SIG-M5 treated with dmso at 0.1 percent for 504 hours (cell line): ENCODE measurements around the gene LIMK1.

Experiments
- DNase-seq: peaks from one replicate; lab custom pipeline; 2025; ENCODE audit not compliant: unreplicated experiment; lab: John Stamatoyannopoulos, UW

The LIMK1 gene

DNA sequence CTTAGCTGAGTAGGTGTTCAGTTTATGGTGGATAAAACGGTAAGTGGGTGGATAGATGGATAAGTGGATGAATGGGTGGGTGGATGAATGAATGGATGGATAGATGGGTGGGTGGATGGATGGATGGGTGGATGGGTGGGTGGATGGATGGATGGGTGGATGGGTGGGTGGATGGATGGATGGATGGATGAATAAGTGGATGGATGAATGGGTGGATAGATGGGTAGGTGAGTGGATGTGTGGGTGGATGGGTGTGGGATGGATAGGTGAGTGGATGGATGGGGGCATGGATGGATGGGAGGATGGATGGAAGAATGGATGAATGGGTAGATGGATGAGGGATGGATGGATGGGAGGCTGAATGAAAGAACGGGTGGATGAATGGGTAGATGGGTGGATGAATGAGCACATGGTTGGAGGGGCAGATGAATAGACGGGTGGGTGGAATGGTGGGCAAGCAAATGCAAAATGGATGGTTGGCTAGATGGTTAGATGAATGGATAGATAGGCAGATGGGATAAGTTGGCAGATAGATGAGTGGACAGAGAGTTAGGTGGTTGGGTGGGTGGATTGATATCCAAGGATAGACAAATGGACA lies 29.9 kb upstream of the LIMK1 start:
- DNase-seq, result no peak

DNA sequence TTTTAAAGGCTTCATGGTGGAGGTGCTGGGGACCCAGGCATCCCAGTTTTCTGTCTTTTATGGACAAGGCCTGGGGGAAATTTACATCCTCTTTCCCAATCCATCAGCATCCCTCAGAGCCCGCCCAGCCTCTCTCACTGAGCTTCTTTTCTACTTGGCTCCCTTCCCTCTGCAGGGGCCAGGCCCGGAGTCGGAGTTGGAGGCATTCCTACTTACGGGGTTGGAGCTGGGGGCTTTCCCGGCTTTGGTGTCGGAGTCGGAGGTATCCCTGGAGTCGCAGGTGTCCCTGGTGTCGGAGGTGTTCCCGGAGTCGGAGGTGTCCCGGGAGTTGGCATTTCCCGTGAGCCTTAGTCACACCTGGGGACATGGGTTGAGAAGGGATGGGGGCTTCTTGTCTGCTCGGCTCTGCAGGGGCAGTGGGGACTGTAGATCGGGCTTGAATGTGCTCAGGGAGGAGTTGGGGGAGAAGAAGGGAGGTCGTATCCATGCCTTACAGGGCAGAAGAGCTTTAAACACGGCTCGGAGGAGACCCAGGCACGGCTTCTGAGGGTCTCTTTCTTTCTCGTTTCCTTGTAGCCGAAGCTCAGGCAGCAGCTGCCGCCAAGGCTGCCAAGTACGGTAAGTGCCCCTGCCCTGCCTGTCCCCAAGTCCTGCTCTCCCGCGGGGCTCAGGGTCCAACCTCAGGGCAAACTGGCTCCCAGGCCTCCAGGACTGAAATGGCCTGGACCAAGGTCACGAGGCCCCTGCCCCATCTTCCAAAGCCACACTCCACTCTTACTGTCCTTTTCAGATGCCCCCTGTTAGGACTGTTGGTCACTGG lies 27.3 kb upstream of the LIMK1 start:
- DNase-seq, result no peak

DNA sequence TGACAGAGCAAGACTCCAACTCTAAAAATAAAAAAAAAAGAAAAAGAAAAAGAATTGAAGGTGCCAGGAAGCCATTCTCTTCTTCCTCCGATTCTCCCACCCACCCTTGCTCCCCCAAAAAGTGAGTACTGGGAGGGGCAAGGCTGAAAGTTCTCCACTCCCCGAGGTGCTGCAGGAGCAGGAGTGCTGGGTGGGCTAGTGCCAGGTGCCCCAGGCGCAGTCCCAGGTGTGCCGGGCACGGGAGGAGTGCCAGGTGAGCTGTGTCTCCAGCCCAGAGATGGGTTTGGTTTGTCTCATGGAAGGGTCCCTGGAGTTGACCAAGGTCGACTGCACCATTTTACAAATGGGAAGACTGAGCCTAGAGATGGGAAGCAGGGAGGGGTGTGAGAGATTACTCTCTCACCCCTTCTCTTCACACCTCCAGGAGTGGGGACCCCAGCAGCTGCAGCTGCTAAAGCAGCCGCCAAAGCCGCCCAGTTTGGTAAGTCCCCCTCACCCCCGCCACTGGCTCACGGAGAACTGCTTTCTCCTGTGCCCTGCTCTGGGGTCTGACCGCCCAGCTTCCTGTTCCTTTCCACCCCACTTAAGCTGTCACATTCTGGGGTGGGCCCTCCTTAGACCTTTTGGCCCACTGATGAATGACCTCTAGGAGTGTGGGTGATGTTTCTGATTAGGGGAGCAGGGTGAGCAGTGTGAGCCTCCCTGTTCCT lies 26.2 kb upstream of the LIMK1 start:
- DNase-seq, result no peak

DNA sequence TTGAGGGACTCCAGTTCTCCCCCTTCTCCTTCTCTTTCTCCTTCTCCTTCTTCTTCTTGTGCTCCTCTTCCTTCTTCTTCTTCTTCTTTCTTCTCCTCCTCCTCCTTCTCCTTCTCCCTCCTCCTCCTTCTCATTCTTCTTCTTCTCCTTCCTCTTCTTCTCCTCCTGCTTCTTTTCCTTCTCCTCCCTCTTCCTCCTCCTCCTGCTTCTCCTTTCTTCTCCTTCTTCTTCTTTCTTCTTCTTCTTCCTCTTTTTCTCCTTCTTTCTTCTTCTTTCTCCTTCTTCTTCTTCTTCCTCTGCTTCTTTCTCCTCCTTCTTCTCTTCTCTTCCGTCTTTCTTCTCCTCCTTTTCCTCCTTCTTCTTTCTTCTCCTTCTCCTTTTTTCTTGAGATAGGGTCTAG lies 25.6 kb upstream of the LIMK1 start:
- DNase-seq, result no peak

DNA sequence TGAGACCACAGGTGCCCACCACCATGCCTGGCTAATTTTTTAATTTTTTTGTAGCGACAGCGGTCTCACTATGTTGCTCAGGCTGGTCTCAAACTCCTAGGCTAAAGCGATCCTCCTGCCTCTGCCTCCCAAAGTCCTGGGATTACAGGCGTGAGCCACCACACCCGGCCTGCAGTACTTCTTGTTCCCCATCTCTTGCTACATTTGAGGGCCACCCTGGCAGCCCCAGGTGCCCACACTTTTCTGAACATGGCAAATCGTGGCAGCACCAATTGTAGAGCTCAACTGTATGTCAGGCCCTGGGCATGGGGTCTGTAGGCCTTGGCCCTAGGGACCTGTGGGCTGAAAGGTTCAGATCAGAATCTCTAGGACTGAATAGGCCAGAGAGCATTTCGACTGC lies 25.1 kb upstream of the LIMK1 start:
- DNase-seq, result no peak

DNA sequence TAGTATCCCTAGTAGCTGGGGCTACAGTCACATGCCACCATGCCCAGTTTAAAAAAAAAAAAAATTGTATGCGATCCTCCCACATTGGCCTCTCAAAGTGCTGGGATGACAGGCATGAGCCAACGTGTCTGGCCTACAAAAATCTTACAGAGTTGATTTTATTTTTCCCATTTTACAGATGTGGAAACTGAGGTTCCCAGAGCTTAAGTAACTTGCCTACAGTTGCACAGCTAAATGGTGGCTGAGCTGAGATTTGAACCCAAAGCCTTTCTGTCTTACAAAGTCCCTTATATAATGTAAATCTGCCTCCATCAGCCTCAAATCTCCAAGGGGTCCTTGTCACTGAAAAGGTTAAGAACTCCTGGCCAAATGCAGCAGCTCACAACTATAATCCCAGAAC lies 24.6 kb upstream of the LIMK1 start:
- no peak for DNase-seq

DNA sequence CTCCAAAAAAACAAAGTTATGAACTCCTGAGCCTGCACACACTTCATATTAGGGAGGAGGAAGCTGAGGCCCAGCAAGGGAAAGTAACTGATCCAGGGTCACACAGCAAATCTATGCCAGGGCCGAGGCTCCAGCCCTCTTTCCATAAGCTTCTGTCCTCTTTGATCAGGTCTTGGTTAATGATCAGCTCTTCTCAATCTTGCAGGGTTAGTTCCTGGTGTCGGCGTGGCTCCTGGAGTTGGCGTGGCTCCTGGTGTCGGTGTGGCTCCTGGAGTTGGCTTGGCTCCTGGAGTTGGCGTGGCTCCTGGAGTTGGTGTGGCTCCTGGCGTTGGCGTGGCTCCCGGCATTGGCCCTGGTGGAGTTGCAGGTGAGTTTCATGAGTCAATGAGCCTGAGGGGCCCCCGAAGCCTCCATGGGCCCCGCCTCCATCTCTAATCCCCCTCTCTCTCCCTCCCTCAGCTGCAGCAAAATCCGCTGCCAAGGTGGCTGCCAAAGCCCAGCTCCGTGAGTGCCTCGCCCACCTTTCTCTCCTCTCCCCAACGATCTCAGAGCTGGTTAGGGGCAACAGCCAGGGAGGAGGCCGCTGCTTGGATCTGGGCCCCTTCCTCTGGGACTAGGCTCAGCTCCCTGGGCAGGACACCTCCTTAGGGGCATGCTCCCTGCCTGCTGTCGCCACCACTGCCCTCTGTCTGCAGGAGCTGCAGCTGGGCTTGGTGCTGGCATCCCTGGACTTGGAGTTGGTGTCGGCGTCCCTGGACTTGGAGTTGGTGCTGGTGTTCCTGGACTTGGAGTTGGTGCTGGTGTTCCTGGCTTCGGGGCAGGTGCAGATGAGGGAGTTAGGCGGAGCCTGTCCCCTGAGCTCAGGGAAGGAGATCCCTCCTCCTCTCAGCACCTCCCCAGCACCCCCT lies 23.7 kb upstream of the LIMK1 start:
- DNase-seq, result no peak

DNA sequence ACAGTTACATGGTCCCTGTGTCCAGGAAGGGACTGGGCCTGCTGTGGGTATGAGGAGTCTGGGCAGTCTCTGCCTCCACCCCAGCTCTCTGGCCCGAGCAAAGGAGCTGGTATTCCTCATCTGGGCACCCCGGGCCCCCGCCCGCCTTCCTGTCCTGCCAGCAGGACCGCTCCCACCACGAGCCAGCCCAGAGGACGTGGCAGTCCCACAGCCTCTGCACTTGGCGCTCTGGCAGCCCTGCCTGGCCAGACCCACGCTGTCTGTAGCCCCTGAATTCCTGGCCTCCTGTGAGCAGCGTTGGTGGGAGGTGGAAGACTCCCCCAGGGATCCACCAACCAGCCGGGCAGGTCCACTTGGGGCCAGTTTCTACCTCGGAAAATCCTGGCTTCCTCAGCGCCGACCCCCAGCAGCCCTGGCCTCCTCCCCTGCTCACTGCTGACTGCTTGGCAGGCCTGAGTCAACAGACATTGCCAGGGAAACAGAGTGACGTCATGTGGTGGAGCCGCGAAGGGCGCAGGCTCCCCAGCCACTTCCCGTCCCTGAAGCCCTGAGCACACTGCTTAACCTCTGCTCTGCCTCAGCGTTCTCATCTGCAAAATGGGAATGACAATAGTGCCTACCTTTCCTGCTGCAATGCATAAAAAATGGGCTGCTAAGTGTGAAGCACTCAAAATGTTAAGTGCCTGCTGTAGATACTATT lies 21.6 kb upstream of the LIMK1 start:
- DNase-seq, result peak; percentile 61

DNA sequence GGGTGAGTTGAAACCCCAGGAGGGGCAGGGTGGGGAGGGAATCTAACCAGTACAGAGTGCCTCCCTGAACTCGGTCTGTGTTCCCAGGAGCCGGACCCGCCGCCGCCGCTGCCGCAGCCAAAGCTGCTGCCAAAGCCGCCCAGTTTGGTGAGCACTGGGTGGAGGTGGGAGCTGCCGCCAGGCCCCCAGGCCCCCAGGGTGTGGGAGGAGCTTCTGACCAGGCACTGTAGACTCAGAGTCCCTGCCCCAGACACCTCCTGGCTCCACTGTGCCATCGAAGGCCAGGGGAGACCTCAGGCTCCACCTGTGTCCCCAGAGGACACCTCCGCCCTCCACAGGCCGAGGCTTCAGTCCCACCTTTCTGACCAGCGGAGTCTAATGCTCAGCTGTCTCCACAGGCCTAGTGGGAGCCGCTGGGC lies 20.4 kb upstream of the LIMK1 start:
- DNase-seq, result no peak

DNA sequence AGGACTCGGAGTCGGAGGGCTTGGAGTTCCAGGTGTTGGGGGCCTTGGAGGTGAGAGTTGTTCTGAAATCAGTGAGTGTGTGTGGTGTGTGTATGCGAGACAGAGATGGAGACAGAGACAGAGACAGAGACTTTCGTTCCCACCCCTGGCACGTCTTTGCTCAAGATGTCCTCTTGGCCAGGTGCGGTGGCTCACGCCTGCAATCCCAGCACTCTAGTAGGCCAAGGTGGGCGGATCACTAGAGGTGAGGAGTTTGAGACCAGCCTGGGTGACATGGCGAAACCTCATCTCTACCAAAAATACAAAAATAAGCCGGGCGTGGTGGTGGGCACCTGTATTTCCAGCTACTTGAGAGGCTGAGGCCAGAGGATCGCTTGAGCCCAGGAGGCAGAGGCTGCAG lies 20.0 kb upstream of the LIMK1 start:
- DNase-seq, result no peak

DNA sequence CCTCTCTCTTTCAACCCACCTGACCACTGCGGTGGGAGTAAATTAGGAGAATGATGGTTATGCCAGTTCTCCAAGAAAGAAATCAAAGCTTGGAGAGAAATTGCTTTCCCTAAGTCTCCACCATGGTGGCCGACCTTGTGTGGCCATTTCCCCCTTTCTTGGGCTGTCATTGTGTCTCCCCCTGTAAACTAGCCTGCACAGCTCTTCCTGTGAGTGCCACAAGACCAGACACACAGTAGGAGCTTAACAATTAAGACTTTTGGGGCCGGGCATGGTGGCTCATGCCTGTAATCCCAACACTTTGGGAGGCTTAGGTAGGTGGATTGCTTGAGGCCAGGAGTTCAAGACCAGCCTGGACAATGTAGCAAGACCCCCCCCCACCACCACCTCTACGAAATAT lies 18.9 kb upstream of the LIMK1 start:
- no peak for DNase-seq

DNA sequence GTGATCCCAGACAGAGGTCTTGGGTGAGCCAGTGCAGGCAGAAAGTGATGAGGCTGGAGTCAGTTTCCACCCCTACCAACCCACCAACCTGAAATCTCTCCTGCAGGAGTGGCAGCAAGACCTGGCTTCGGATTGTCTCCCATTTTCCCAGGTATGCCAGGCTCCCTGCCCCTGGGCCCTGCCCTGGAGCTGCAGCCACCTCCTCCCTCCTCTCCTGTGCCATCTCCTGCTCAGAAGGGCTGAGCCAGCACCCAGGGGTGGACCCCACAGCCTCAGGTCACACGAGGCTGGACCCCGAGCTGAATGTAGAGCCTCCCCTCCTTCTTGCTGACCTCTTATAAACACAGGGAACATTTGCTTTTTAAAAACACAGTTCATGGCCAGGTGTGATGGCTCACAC lies 17.0 kb upstream of the LIMK1 start:
- no peak for DNase-seq

DNA sequence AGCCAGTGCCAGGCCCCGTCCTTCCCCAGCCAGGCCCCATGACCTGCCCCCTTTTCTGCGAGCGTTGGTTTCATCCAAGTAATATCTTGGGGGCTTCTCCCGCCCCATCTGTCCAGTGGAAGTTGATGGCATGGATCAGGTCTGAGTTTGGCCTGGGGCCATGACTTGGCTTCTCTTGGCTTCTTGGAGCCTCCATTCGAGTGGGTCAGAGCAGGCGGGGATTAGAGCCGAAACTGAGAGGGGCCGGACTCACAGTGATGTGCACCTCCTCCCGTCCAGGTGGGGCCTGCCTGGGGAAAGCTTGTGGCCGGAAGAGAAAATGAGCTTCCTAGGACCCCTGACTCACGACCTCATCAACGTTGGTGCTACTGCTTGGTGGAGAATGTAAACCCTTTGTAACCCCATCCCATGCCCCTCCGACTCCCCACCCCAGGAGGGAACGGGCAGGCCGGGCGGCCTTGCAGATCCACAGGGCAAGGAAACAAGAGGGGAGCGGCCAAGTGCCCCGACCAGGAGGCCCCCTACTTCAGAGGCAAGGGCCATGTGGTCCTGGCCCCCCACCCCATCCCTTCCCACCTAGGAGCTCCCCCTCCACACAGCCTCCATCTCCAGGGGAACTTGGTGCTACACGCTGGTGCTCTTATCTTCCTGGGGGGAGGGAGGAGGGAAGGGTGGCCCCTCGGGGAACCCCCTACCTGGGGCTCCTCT lies 15.1 kb upstream of the LIMK1 start:
- DNase-seq, result no peak

DNA sequence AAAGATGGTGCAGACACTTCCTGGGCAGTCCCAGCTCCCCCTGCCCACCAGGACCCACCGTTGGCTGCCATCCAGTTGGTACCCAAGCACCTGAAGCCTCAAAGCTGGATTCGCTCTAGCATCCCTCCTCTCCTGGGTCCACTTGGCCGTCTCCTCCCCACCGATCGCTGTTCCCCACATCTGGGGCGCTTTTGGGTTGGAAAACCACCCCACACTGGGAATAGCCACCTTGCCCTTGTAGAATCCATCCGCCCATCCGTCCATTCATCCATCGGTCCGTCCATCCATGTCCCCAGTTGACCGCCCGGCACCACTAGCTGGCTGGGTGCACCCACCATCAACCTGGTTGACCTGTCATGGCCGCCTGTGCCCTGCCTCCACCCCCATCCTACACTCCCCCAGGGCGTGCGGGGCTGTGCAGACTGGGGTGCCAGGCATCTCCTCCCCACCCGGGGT lies 14.5 kb upstream of the LIMK1 start:
- DNase-seq, result no peak

DNA sequence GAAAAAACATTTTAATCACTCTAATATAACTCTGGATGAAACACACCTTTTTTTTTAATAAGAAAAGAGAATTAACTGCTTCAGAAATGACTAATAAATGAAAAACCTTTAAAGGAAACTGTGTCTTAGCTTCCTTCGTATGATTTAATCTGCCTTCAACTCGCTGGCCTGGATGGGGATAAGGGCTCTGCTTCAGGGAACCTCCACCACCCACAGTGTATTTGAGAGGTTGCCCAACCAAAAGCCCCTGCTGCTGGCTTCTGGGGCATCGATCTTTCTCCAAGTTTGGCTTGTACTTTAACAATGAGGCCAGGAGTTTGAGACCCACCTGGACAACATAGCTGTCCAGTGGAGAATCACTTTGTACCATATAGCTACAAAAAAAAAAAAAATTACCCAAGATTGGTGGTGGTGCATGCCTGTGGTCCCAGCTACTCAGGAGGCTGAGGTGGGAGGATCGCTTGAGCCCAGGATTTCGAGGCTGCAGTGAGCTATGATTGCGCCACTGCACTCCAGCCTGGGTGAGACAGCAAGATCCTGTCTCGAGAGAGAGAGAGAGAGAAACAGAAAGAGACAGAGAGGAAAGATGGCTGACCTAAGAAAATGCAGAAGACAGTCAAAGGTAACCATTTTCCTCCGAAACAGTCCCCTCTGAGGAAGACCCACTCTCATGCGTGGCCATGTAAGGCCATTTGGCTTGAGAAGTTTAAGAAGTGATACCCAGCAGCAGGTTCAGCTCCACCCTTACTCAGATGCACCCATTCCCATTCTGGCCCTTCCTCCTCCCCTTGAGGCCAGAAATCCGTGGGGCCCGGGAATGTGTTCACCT lies 13.6 kb upstream of the LIMK1 start:
- no peak for DNase-seq

DNA sequence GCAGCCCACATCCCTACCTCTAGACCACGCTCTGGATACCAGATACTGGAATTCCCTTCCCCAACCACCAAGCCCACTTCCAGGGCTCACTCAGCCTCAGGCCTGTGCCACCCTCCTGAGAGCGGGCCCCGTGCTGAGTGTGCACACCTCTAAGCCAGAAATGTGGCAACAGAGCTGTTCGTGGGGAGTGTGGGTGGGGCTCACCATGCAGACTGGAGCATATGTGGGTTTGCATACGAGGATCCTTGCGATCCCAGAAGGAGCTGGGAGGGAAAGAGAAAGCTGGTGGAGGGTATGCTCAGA lies 13.0 kb upstream of the LIMK1 start:
- DNase-seq, result no peak

DNA sequence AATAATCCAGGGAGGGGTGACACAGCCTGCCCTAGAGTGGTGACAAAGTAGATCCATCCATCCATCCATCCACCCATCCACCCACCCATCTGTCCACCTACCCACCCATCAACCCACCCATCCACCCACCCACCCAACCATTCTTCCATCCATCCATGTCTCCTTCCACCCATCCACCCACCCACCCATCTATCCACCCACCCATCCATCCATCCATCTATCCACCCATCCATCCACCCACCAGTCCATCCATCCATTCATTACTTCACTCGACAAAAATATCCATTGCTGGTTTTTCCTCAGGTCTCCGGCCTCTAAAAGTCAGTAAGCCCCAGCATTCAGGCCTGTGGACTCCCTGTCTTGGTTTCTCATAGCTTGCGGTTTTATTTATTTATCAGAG lies 12.5 kb upstream of the LIMK1 start:
- DNase-seq, result no peak

DNA sequence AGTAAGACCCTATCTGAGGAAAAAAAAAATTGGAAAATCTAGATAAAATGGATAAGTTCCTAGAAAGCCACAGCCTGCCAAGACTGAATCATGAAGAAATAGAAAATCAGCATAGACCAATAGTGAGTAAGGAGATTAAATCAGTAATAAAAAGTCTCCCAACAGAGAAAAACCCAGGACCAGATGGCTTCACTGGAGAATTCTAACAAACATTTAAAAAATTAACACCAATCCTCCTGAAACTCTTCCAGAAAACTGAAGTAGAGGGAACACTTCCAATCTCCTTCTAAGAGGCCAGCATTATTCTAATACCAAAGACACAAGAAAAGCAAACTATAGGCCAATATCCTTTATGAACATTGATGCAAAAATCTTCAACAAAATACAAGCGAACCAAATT lies 8.8 kb upstream of the LIMK1 start:
- DNase-seq, result no peak

DNA sequence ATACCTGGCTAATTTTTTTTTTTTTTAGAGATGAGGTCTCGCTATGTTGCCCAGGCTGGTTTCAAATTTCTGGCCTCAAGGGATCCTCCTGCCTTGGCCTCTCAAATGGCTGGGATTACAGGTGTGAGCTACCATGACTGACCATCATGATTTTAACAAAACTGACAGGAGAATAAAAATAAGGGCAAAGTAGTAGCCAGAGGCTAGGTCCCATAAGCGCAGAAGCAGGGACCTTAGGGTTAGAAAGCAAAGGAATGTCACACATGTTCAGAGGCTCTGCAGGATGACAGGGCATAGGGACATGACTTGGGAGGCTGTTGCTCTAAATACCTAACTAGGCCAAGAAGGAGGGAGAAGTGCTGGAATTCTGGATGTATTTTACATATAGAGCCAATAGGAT lies 5.1 kb upstream of the LIMK1 start:
- DNase-seq, result no peak
